Stimulated activated naive CD8-positive, alpha-beta T cell treated with anti-CD3 and anti-CD28 coated beads, Interleukin-15, Interleukin-2, amounts not matched to agents 100 U/mL and 50 U/mL, for 24 hours (primary cell): Measurements from ENCODE around the gene ARMC5.
"Not testable (repeated sequence)": the region's sequence is repeated elsewhere in the genome, so short reads cannot be mapped to it uniquely, and the experiment has no call there.

Experiments
- ATAC-seq: fragments of 150-1000 bp; cut with Tn5 transposase; one replicate; pipeline ENCODE4 v1.10.0; 2021
- DNase-seq: peaks from one replicate; pipeline ENCODE4 v3.0.0; 2021

Gene ARMC5

GRCh38 chr16:31458844-31459686 is at the start of gene ARMC5:
TSS of gene ARMC5 (plus strand) at chr16:31459501. CDS start at chr16:31459525, 24 bp downstream.
- DNase-seq (peak; percentile 96), ATAC-seq (peak; percentile 80)

GRCh38 chr16:31410082-31410481 is 49.2 kb upstream of the ARMC5 start:
- DNase-seq (no peak), ATAC-seq (no peak)

GRCh38 chr16:31411024-31411844 is 48.1 kb upstream of the ARMC5 start:
- DNase-seq (no peak), ATAC-seq (no peak)

- ATAC-seq: no peak
- DNase-seq: no peak
These were observed 46.6 kb upstream of the ARMC5 start for GRCh38 chr16:31412750-31413149.

GRCh38 chr16:31413381-31413780 is 45.9 kb upstream of the ARMC5 start:
- ATAC-seq (no peak), DNase-seq (no peak)

GRCh38 chr16:31413943-31414342 is 45.4 kb upstream of the ARMC5 start:
- DNase-seq: no peak
- ATAC-seq: no peak

- DNase-seq (no peak), ATAC-seq (no peak)
These were observed 44.6 kb upstream of the ARMC5 start for GRCh38 chr16:31414706-31415105.

- ATAC-seq (no peak), DNase-seq (no peak)
These were observed 42.9 kb upstream of the ARMC5 start for GRCh38 chr16:31416371-31416770.

GRCh38 chr16:31417036-31417435 is 42.3 kb upstream of the ARMC5 start:
- ATAC-seq, DNase-seq: not testable (repeated sequence)

GRCh38 chr16:31417916-31418315 is 41.4 kb upstream of the ARMC5 start:
- ATAC-seq: no peak

GRCh38 chr16:31420037-31420436 is 39.3 kb upstream of the ARMC5 start:
- ATAC-seq (peak; percentile 73), DNase-seq (peak; percentile 47)

More at GRCh38 chr16:31417916-31418315, 41.4 kb upstream of the ARMC5 start:
- DNase-seq: no peak

GRCh38 chr16:31421587-31421986 is 37.7 kb upstream of the ARMC5 start:
- DNase-seq (peak; percentile 68), ATAC-seq (peak; percentile 93)

- DNase-seq (no peak), ATAC-seq (no peak)
These were observed 36.1 kb upstream of the ARMC5 start for GRCh38 chr16:31423241-31423640.

GRCh38 chr16:31423801-31424200 is 35.5 kb upstream of the ARMC5 start:
- DNase-seq: no peak
- no peak for ATAC-seq

- ATAC-seq: no peak
- DNase-seq: peak; percentile 56
These were observed 31.6 kb upstream of the ARMC5 start for GRCh38 chr16:31427441-31428278.

- DNase-seq: no peak
These were observed 31.1 kb upstream of the ARMC5 start, which contains the start of gene COX6A2 for GRCh38 chr16:31428279-31428597. TSS of gene COX6A2 (minus strand) at chr16:31428360. CDS start at chr16:31428325, 35 bp downstream.

GRCh38 chr16:31428638-31429247 is 30.6 kb upstream of the ARMC5 start:
- ATAC-seq: no peak
- DNase-seq: no peak

More at GRCh38 chr16:31428279-31428597, 31.1 kb upstream of the ARMC5 start, which contains the start of gene COX6A2:
- ATAC-seq: no peak

- no peak for ATAC-seq
These were observed 30.0 kb upstream of the ARMC5 start for GRCh38 chr16:31429314-31429713.

GRCh38 chr16:31429796-31430195 is 29.5 kb upstream of the ARMC5 start:
- ATAC-seq (no peak), DNase-seq (no peak)

More at GRCh38 chr16:31429314-31429713, 30.0 kb upstream of the ARMC5 start:
- DNase-seq: no peak

- ATAC-seq: peak; percentile 73
- no peak for DNase-seq
These were observed 28.8 kb upstream of the ARMC5 start for GRCh38 chr16:31430380-31431052.
